Measurements from ENCODE around the gene KLHL21.
"Not testable (repeated sequence)": the region's sequence is repeated elsewhere in the genome, so short reads cannot be mapped to it uniquely, and the experiment has no call there.

The KLHL21 gene

GRCh38 chr1:6602669-6603237 is at the start of gene KLHL21:
TSS of gene KLHL21 (minus strand) at chr1:6602869. CDS start at chr1:6602817, 52 bp downstream.
- DNase-seq (ENCODE audit: low spot score): peak; percentile 87

- no peak for DNase-seq (ENCODE audit: low spot score)
Measured at GRCh38 chr1:6651909-6652308, 49.2 kb upstream of the KLHL21 start.

GRCh38 chr1:6648556-6648955 is 45.9 kb upstream of the KLHL21 start:
- DNase-seq (ENCODE audit: low spot score): no peak

- no peak for DNase-seq (ENCODE audit: low spot score)
Measured at GRCh38 chr1:6646499-6647148, 44.0 kb upstream of the KLHL21 start.

- DNase-seq (ENCODE audit: low spot score): no peak
Measured at GRCh38 chr1:6645018-6645417, 42.3 kb upstream of the KLHL21 start.

- DNase-seq (ENCODE audit: low spot score): not testable (repeated sequence)
Measured at GRCh38 chr1:6640867-6641266, 38.2 kb upstream of the KLHL21 start.

- DNase-seq (ENCODE audit: low spot score): no peak
Measured at GRCh38 chr1:6638226-6638625, 35.6 kb upstream of the KLHL21 start.

- DNase-seq (ENCODE audit: low spot score): no peak
Measured at GRCh38 chr1:6637770-6638169, 35.1 kb upstream of the KLHL21 start.

GRCh38 chr1:6636778-6637177 is 34.1 kb upstream of the KLHL21 start:
- not testable (repeated sequence) for DNase-seq (ENCODE audit: low spot score)

GRCh38 chr1:6635910-6636760 is 33.5 kb upstream of the KLHL21 start:
- DNase-seq (ENCODE audit: low spot score): no peak

GRCh38 chr1:6635161-6635909 is 32.7 kb upstream of the KLHL21 start:
- DNase-seq (ENCODE audit: low spot score): no peak

GRCh38 chr1:6634371-6635052 is 31.8 kb upstream of the KLHL21 start:
- peak; percentile 57 for DNase-seq (ENCODE audit: low spot score)

GRCh38 chr1:6632588-6633514 is 30.2 kb upstream of the KLHL21 start:
- DNase-seq (ENCODE audit: low spot score): no peak

GRCh38 chr1:6631058-6631457 is 28.4 kb upstream of the KLHL21 start:
- DNase-seq (ENCODE audit: low spot score): no peak

GRCh38 chr1:6630027-6630426 is 27.4 kb upstream of the KLHL21 start:
- DNase-seq (ENCODE audit: low spot score): no peak

GRCh38 chr1:6628971-6629479 is 26.4 kb upstream of the KLHL21 start:
- DNase-seq (ENCODE audit: low spot score): no peak

- no peak for DNase-seq (ENCODE audit: low spot score)
Measured at GRCh38 chr1:6627841-6628545, 25.3 kb upstream of the KLHL21 start.

GRCh38 chr1:6627031-6627430 is 24.4 kb upstream of the KLHL21 start:
- no peak for DNase-seq (ENCODE audit: low spot score)

GRCh38 chr1:6625584-6626149 is 23.0 kb upstream of the KLHL21 start:
- no peak for DNase-seq (ENCODE audit: low spot score)

All from ecto neural progenitor cell (in vitro differentiated cells).